Measurements from ENCODE around the gene CCS.

Gene CCS

DNA sequence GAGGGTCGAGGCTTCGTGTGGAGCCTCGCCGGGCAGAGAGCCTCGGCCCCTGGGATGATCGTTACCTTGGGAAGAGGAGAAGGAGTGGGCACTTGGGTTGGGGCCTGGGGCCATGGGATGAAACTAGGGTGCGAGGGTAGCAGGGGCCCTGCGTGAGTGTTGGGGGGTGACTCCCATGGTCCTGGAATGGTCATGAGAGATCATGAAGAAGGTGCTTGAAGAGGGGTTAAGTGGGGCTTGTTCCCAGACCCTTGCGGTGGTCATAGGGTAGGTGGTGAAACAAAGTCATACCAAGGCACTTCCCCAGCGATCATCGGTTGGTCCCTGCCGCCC lies 284 bp downstream of the CCS start:
- H3K79me2 ChIP-seq (ENCODE audit: control insufficient read depth, insufficient read depth, low read length, poor library complexity) = peaks cover 5% of the 10 kb centered on the region
- H4K91ac ChIP-seq (ENCODE audit: low read depth, low read length) = peak overlapping the region; percentile 83
- peak overlapping the region; percentile 58 for H3K18ac ChIP-seq (ENCODE audit: low read length)
- H3K79me1 ChIP-seq (ENCODE audit: low read length) = peaks cover 5% of the 10 kb centered on the region
- H3K4ac ChIP-seq (ENCODE audit: low read depth, low read length) = peak overlapping the region; percentile 67
- H3K9ac ChIP-seq (ENCODE audit: low read length) = peak overlapping the region; percentile 95
- peak overlapping the region; percentile 90 for H3K4me2 ChIP-seq (ENCODE audit: low read length)
- H3K4me3 ChIP-seq (ENCODE audit: low read depth, low read length) = peak overlapping the region; percentile 83
- no peak overlapping the region for H2BK12ac ChIP-seq (ENCODE audit: low read length)
- H2BK5ac ChIP-seq (ENCODE audit: low read depth, low read length, poor library complexity) = peak overlapping the region; percentile 54
- peak overlapping the region; percentile 33 for H2BK120ac ChIP-seq (ENCODE audit: insufficient read depth, low read length, poor library complexity)
- H3K9me3 ChIP-seq (ENCODE audit: insufficient read depth, low read depth, low read length) = peaks cover 7% of the 10 kb centered on the region
- no peak for DNase-seq
- peaks cover 10 to 12% of the 10 kb centered on the region in 2 experiments for H3K4me1 ChIP-seq (ENCODE audit: control insufficient read depth in 1 of 2, insufficient read depth in 2 of 2, low read length in 2 of 2)
- no CpG with 5 or more reads among the region's 12 CpGs for WGBS (ENCODE audit: extremely low coverage, insufficient coverage, insufficient read length)
- H3K23ac ChIP-seq (ENCODE audit: low read length) = no peak overlapping the region
- peak overlapping the region; percentile 2 for H4K12ac ChIP-seq (ENCODE audit: low read depth, low read length)
- H3K27ac ChIP-seq (ENCODE audit: low read depth, low read length) = no peak overlapping the region
- H3K27me3 ChIP-seq (ENCODE audit: insufficient read depth, low read length) = no peaks in the 10 kb centered on the region
- peaks cover 0 to 2% of the 10 kb centered on the region in 2 experiments for H3K36me3 ChIP-seq (ENCODE audit: control insufficient read depth in 1 of 2, insufficient read depth in 2 of 2, low read length in 2 of 2)
- peak overlapping the region; percentile 1 for H2AK5ac ChIP-seq (ENCODE audit: low read length)
- H2AFZ ChIP-seq (ENCODE audit: insufficient read depth, low read length, poor library complexity) = peak overlapping the region; percentile 86
- H4K8ac ChIP-seq (ENCODE audit: low read depth, low read length) = peak overlapping the region; percentile 96
- H3K14ac ChIP-seq (ENCODE audit: low read length) = peak overlapping the region; percentile 87

DNA sequence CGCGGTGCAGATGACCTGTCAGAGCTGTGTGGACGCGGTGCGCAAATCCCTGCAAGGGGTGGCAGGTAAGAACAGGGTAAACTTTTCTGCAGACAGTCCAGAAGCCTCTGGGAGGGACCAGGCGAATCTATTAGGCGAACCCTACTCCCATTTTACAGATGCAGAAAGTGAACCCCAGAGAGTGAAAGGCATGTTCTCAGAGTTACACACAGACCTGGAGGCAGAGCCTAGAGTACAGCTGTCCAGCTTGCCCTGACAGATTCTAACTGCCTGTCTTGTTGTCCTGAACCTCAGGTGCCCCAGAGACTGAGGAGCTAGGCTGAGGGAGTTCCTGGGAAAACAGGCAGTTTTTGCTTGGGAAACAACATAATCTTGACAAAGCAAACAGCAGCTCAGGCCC lies 665 bp downstream of the CCS start:
- Histone ChIP-seq H2AK5ac (ENCODE audit: low read length) (peak overlapping the region; percentile 1), H2BK12ac (ENCODE audit: low read length) (no peak overlapping the region), H2BK120ac (ENCODE audit: insufficient read depth, low read length, poor library complexity) (no peak overlapping the region), H3K4ac (ENCODE audit: low read depth, low read length) (peak overlapping the region; percentile 67), H3K4me3 (ENCODE audit: low read depth, low read length) (peak overlapping the region; percentile 83), H3K27me3 (ENCODE audit: insufficient read depth, low read length) (no peaks in the 10 kb centered on the region), H3K9ac (ENCODE audit: low read length) (peak overlapping the region; percentile 38), H3K9me3 (ENCODE audit: insufficient read depth, low read depth, low read length) (peaks cover 7% of the 10 kb centered on the region), H3K14ac (ENCODE audit: low read length) (peak overlapping the region; percentile 87), H3K79me1 (ENCODE audit: low read length) (peaks cover 5% of the 10 kb centered on the region), H3K18ac (ENCODE audit: low read length) (peak overlapping the region; percentile 58), H3K23ac (ENCODE audit: low read length) (no peak overlapping the region), H2AFZ (ENCODE audit: insufficient read depth, low read length, poor library complexity) (no peak overlapping the region), H4K91ac (ENCODE audit: low read depth, low read length) (peak overlapping the region; percentile 83), H3K36me3 (ENCODE audit: control insufficient read depth in 1 of 2, insufficient read depth in 2 of 2, low read length in 2 of 2) (peaks cover 0 to 2% of the 10 kb centered on the region in 2 experiments), H3K4me1 (ENCODE audit: control insufficient read depth in 1 of 2, insufficient read depth in 2 of 2, low read length in 2 of 2) (peaks cover 10 to 12% of the 10 kb centered on the region in 2 experiments), H2BK5ac (ENCODE audit: low read depth, low read length, poor library complexity) (no peak overlapping the region), H3K27ac (ENCODE audit: low read depth, low read length) (no peak overlapping the region), H4K12ac (ENCODE audit: low read depth, low read length) (peak overlapping the region; percentile 7), H3K79me2 (ENCODE audit: control insufficient read depth, insufficient read depth, low read length, poor library complexity) (peaks cover 5% of the 10 kb centered on the region), H4K8ac (ENCODE audit: low read depth, low read length) (peak overlapping the region; percentile 96), H3K4me2 (ENCODE audit: low read length) (peak overlapping the region; percentile 90)
- DNase-seq = no peak
- WGBS (ENCODE audit: extremely low coverage, insufficient coverage, insufficient read length) = no CpG with 5 or more reads among the region's 7 CpGs

DNA sequence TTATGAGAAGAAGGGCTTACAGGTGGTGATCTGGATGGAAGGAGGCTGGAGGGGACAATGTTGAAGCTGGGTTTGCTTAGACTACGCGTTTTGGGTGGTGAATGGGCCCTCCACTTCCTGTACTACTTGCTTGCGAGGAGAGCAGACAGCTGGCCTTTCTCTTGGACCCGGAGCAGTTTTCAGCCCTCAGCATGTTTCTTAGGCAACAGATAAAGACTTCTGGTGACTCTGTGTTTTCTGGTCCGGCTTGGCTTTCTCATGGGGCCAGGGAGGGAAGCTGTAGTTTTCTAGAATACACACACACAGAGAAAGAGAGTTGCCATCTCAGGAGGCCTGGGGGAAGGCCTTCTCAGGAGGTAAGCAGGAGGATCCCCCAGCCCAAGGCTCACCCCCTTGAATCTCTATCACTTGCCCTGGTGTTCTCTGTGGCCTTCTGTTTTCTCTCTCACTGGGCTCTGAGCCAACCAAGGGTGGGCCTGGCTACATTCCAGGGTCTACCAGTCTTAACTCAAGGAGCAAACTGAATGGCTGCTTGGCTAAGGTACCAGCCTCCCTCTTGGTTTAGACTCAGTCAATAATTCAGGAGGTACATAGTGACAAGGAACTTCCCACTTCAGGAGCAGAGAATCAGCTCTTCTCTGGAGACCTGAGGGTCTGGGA lies 2.4 kb downstream of the CCS start:
- H2AK5ac ChIP-seq (ENCODE audit: low read length) = no peak overlapping the region
- no peak overlapping the region for H4K91ac ChIP-seq (ENCODE audit: low read depth, low read length)
- no peak overlapping the region for H2BK12ac ChIP-seq (ENCODE audit: low read length)
- peaks cover 7% of the 10 kb centered on the region for H3K9me3 ChIP-seq (ENCODE audit: insufficient read depth, low read depth, low read length)
- no peak overlapping the region for H2BK5ac ChIP-seq (ENCODE audit: low read depth, low read length, poor library complexity)
- H3K9ac ChIP-seq (ENCODE audit: low read length) = no peak overlapping the region
- H2BK120ac ChIP-seq (ENCODE audit: insufficient read depth, low read length, poor library complexity) = no peak overlapping the region
- peaks cover 5% of the 10 kb centered on the region for H3K79me2 ChIP-seq (ENCODE audit: control insufficient read depth, insufficient read depth, low read length, poor library complexity)
- no peak overlapping the region for H3K4me2 ChIP-seq (ENCODE audit: low read length)
- no CpG with 5 or more reads among the region's 5 CpGs for WGBS (ENCODE audit: extremely low coverage, insufficient coverage, insufficient read length)
- peaks cover 10 to 12% of the 10 kb centered on the region in 2 experiments for H3K4me1 ChIP-seq (ENCODE audit: control insufficient read depth in 1 of 2, insufficient read depth in 2 of 2, low read length in 2 of 2)
- H3K27ac ChIP-seq (ENCODE audit: low read depth, low read length) = no peak overlapping the region
- H3K23ac ChIP-seq (ENCODE audit: low read length) = no peak overlapping the region
- no peak overlapping the region for H3K4me3 ChIP-seq (ENCODE audit: low read depth, low read length)
- no peak for DNase-seq
- H3K14ac ChIP-seq (ENCODE audit: low read length) = no peak overlapping the region
- H3K79me1 ChIP-seq (ENCODE audit: low read length) = peaks cover 5% of the 10 kb centered on the region
- no peaks in the 10 kb centered on the region for H3K27me3 ChIP-seq (ENCODE audit: insufficient read depth, low read length)
- H2AFZ ChIP-seq (ENCODE audit: insufficient read depth, low read length, poor library complexity) = no peak overlapping the region
- peaks cover 10 to 14% of the 10 kb centered on the region in 2 experiments for H3K36me3 ChIP-seq (ENCODE audit: control insufficient read depth in 1 of 2, insufficient read depth in 2 of 2, low read length in 2 of 2)
- no peak overlapping the region for H3K4ac ChIP-seq (ENCODE audit: low read depth, low read length)
- no peak overlapping the region for H3K18ac ChIP-seq (ENCODE audit: low read length)
- no peak overlapping the region for H4K12ac ChIP-seq (ENCODE audit: low read depth, low read length)
- H4K8ac ChIP-seq (ENCODE audit: low read depth, low read length) = no peak overlapping the region

DNA sequence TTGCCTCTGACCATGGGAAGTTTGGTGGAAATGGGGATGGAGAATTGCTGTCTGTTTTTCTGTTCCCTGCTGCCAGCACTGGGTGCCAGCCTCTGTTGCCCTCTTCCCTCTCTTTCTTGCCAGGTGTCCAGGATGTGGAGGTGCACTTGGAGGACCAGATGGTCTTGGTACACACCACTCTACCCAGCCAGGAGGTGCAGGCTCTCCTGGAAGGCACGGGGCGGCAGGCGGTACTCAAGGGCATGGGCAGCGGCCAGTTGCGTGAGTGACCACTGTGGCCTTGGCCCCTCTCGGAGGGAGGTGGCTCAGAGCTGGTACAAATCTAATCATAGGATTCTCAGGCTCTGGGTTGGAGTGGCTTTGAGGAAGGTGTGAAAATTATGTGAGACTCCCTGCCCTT lies 6.0 kb downstream of the CCS start:
- Histone ChIP-seq H3K9ac (ENCODE audit: low read length) (no peak overlapping the region), H3K27me3 (ENCODE audit: insufficient read depth, low read length) (no peaks in the 10 kb centered on the region), H2BK12ac (ENCODE audit: low read length) (no peak overlapping the region), H3K23ac (ENCODE audit: low read length) (no peak overlapping the region), H2AK5ac (ENCODE audit: low read length) (no peak overlapping the region), H2BK120ac (ENCODE audit: insufficient read depth, low read length, poor library complexity) (no peak overlapping the region), H3K27ac (ENCODE audit: low read depth, low read length) (no peak overlapping the region), H3K4me3 (ENCODE audit: low read depth, low read length) (no peak overlapping the region), H3K4me1 (ENCODE audit: control insufficient read depth in 1 of 2, insufficient read depth in 2 of 2, low read length in 2 of 2) (no peaks in the 10 kb centered on the region), H4K12ac (ENCODE audit: low read depth, low read length) (no peak overlapping the region), H3K79me2 (ENCODE audit: control insufficient read depth, insufficient read depth, low read length, poor library complexity) (no peaks in the 10 kb centered on the region), H3K18ac (ENCODE audit: low read length) (no peak overlapping the region), H2BK5ac (ENCODE audit: low read depth, low read length, poor library complexity) (no peak overlapping the region), H3K4ac (ENCODE audit: low read depth, low read length) (no peak overlapping the region), H3K36me3 (ENCODE audit: control insufficient read depth in 1 of 2, insufficient read depth in 2 of 2, low read length in 2 of 2) (peaks cover 21 to 27% of the 10 kb centered on the region in 2 experiments), H3K4me2 (ENCODE audit: low read length) (no peak overlapping the region), H3K79me1 (ENCODE audit: low read length) (no peaks in the 10 kb centered on the region), H3K14ac (ENCODE audit: low read length) (no peak overlapping the region), H4K91ac (ENCODE audit: low read depth, low read length) (no peak overlapping the region), H3K9me3 (ENCODE audit: insufficient read depth, low read depth, low read length) (peaks cover 3% of the 10 kb centered on the region), H4K8ac (ENCODE audit: low read depth, low read length) (no peak overlapping the region), H2AFZ (ENCODE audit: insufficient read depth, low read length, poor library complexity) (no peak overlapping the region)
- no CpG with 5 or more reads among the region's 6 CpGs for WGBS (ENCODE audit: extremely low coverage, insufficient coverage, insufficient read length)
- DNase-seq = no peak
